Upper lobe of right lung (tissue), 1 donor: ENCODE results near the gene TTC7B. TPM values are rescaled to one million over a fixed set of nuclear protein-coding genes. Genes with fewer than 3 reads are reported as not detected.

Source experiments
- ATAC-seq: fragments of 200-7000 bp; cut with Tn5 transposase; one replicate; pipeline ENCODE4 v1.9.1; 2020; ENCODE audit warnings: mild to moderate bottlenecking, moderate library complexity
- DNase-seq: peaks from one replicate; pipeline ENCODE4 v3.0.0-alpha.2; 2020
- H3K27ac ChIP-seq: fragments of 200-600 bp; one replicate; pipeline ENCODE4 v1.8.0; 2022
- H3K27me3 ChIP-seq: fragments of 200-600 bp; one replicate; pipeline ENCODE4 v1.8.0; 2022; ENCODE audit warnings: mild to moderate bottlenecking
- H3K36me3 ChIP-seq: fragments of 200-600 bp; one replicate; pipeline ENCODE4 v1.8.0; 2022
- H3K4me1 ChIP-seq: fragments of 200-600 bp; one replicate; pipeline ENCODE4 v1.8.0; 2022
- H3K4me3 ChIP-seq: fragments of 200-600 bp; one replicate; pipeline ENCODE4 v1.8.0; 2022; ENCODE audit warnings: mild to moderate bottlenecking
- H3K9me3 ChIP-seq: fragments of 200-600 bp; one replicate; pipeline ENCODE4 v1.8.0; 2022
- CTCF ChIP-seq: fragments of 200-600 bp; IDR thresholded peaks from one replicate; pipeline ENCODE4 v1.8.0; 2022; ENCODE audit warnings: antibody characterized with exemption
- intact Hi-C: fragments of 100-400 bp; cut with DNase I; formaldehyde crosslinking; loops from one replicate; pipeline ENCODE4 v1.11.0; 2022
- total RNA-seq: library from RNA; stranded (reverse); fragmentation: NEBNext Ultra II Directional; extraction: Animal tissue kit (Norgen Biotek cat#: 25700); gene quantifications from one replicate; pipeline ENCODE4 v1.2.1, GENCODE V29; 2021
- donor health status: DM: no; HTN: yes; CAD: no; lungs with severe emphysema.

TTC7B gene
- total RNA-seq, 1 donor from 2014 or later, result 41.5 TPM

- TF ChIP-seq CTCF, result no peak
- Histone ChIP-seq H3K36me3 (no peaks in the 10 kb centered on the region), H3K4me1 (no peaks in the 10 kb centered on the region), H3K4me3 (no peak overlapping the region), H3K9me3 (no peaks in the 10 kb centered on the region), H3K27ac (no peak overlapping the region), H3K27me3 (no peaks in the 10 kb centered on the region)
- DNase-seq (no peak), ATAC-seq (no peak)
- intact Hi-C loops, result no loop called here
Measured at GRCh38 chr14:90504643-90505042, 311.6 kb downstream of the TTC7B start.

- H3K9me3 ChIP-seq, result no peaks in the 10 kb centered on the region
- no peak for TF ChIP-seq CTCF
- no peak for ATAC-seq
- DNase-seq, result peak; percentile 57
- intact Hi-C loops, result no loop called here
- H3K27me3 ChIP-seq, result no peaks in the 10 kb centered on the region
- H3K27ac ChIP-seq, result no peak overlapping the region
- no peaks in the 10 kb centered on the region for H3K4me1 ChIP-seq
- no peaks in the 10 kb centered on the region for H3K36me3 ChIP-seq
- no peak overlapping the region for H3K4me3 ChIP-seq
Measured at GRCh38 chr14:90503582-90503981, 312.6 kb downstream of the TTC7B start.

- ATAC-seq, result no peak
- intact Hi-C loops, result no loop called here
- Histone ChIP-seq H3K36me3 (no peaks in the 10 kb centered on the region), H3K4me3 (no peak overlapping the region), H3K27ac (no peak overlapping the region), H3K27me3 (no peaks in the 10 kb centered on the region), H3K9me3 (no peaks in the 10 kb centered on the region), H3K4me1 (no peaks in the 10 kb centered on the region)
- no peak for DNase-seq
- no peak for TF ChIP-seq CTCF
Measured at GRCh38 chr14:90502760-90503159, 313.5 kb downstream of the TTC7B start.

- TF ChIP-seq CTCF, result no peak
- Histone ChIP-seq H3K9me3 (no peaks in the 10 kb centered on the region), H3K36me3 (no peaks in the 10 kb centered on the region), H3K27ac (no peak overlapping the region), H3K4me3 (no peak overlapping the region), H3K4me1 (no peaks in the 10 kb centered on the region), H3K27me3 (no peaks in the 10 kb centered on the region)
- intact Hi-C loops, result no loop called here
- ATAC-seq (peak; percentile 49), DNase-seq (peak; percentile 47)
Measured at GRCh38 chr14:90500665-90501370, 315.4 kb downstream of the TTC7B start.

GRCh38 chr14:90499908-90500664, 316.1 kb downstream of the TTC7B start:
- Histone ChIP-seq H3K27me3 (no peaks in the 10 kb centered on the region), H3K9me3 (no peaks in the 10 kb centered on the region), H3K27ac (no peak overlapping the region), H3K4me3 (no peak overlapping the region), H3K4me1 (no peaks in the 10 kb centered on the region), H3K36me3 (no peaks in the 10 kb centered on the region)
- ATAC-seq (no peak), DNase-seq (peak; percentile 40)
- TF ChIP-seq CTCF, result no peak
- intact Hi-C loops, result no loop called here
